Body of pancreas (tissue), 4 donors: ENCODE measurements around the gene KCNAB2.

Source experiments
- POLR2A ChIP-seq, 3 donors: fragments of 450-650 bp; IDR thresholded peaks; one replicate each; pipeline ENCODE4 v1.6.1; 2016; ENCODE audit warnings: antibody characterized with exemption in 3 of 3, mild to moderate bottlenecking in 2 of 3
- TF ChIP-seq, protein P1 (sequence below), 7 experiments: fragments of 450-650 bp in 4 of 7; fragments of 200-600 bp in 3 of 7; sonication (generic) in 3 of 7; IDR thresholded peaks; one replicate each; pipeline ENCODE4 v1.5.1; 2016 to 2019; ENCODE audit warnings: antibody characterized with exemption in 7 of 7

DNA sequence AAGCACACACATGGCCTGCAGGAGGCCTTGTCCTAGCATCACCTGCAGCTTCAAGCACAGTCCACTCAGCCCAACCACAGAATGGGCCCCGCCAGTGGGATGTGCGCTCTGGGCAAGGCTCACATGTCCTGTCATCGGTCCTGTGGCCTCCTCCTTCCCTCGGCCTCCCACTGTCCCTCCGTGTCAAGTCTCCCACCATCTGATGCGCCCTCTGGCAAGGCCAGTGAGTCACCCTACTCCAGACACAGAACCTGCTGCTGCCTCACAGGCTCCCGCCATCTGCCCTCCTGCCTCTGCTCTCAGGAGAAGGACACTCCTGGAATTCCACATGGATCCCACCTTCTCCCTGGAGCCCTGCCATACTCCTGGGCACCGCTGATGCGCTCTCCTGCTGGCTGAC, 14.2 kb downstream of the KCNAB2 start:
- TF ChIP-seq POLR2A (IDR thresholded peaks at IDR 0.05): no peak
- TF ChIP-seq, protein P1, sequence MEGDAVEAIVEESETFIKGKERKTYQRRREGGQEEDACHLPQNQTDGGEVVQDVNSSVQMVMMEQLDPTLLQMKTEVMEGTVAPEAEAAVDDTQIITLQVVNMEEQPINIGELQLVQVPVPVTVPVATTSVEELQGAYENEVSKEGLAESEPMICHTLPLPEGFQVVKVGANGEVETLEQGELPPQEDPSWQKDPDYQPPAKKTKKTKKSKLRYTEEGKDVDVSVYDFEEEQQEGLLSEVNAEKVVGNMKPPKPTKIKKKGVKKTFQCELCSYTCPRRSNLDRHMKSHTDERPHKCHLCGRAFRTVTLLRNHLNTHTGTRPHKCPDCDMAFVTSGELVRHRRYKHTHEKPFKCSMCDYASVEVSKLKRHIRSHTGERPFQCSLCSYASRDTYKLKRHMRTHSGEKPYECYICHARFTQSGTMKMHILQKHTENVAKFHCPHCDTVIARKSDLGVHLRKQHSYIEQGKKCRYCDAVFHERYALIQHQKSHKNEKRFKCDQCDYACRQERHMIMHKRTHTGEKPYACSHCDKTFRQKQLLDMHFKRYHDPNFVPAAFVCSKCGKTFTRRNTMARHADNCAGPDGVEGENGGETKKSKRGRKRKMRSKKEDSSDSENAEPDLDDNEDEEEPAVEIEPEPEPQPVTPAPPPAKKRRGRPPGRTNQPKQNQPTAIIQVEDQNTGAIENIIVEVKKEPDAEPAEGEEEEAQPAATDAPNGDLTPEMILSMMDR (IDR thresholded peaks at IDR 0.05): no peak
